ENCODE data around the gene CD274. TPM values are rescaled to one million over a fixed set of nuclear protein-coding genes. Genes with fewer than 3 reads are reported as not detected.

CD274 gene
- total RNA-seq, 1 experiment from 2014 or later: 2.5 TPM

DNA sequence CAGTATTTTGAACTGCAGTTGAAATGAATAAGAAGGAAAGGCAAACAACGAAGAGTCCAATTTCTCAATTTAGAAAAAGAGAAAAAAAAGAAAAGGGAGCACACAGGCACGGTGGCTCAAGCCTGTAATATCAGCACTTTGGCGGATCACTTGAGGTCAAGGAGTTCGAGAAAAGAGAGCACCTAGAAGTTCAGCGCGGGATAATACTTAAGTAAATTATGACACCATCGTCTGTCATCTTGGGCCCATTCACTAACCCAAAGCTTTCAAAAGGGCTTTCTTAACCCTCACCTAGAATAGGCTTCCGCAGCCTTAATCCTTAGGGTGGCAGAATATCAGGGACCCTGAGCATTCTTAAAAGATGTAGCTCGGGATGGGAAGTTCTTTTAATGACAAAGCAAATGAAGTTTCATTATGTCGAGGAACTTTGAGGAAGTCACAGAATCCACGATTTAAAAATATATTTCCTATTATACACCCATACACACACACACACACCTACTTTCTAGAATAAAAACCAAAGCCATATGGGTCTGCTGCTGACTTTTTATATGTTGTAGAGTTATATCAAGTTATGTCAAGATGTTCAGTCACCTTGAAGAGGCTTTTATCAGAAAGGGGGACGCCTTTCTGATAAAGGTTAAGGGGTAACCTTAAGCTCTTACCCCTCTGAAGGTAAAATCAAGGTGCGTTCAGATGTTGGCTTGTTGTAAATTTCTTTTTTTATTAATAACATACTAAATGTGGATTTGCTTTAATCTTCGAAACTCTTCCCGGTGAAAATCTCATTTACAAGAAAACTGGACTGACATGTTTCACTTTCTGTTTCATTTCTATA, 602 bp upstream of the CD274 start:
- Histone ChIP-seq H2AFZ (ENCODE audit: low read depth, low read length, poor library complexity, severe bottlenecking) (peak overlapping the region; percentile 93), H3K9ac (ENCODE audit: low read length) (peak overlapping the region; percentile 51), H3K27me3 (ENCODE audit: insufficient read depth, low read length) (no peaks in the 10 kb centered on the region), H3K9me3 (ENCODE audit: control insufficient read depth in 1 of 2, insufficient read depth in 1 of 2, low read depth in 1 of 2, low read length in 2 of 2) (no peaks in the 10 kb centered on the region), H3K4me1 (ENCODE audit: control insufficient read depth in 1 of 2, insufficient read depth in 2 of 2, low read length in 2 of 2) (peaks cover 7 to 32% of the 10 kb centered on the region in 2 experiments), H3K27ac (ENCODE audit: low read depth, low read length) (no peak overlapping the region), H3K36me3 (ENCODE audit: control insufficient read depth in 1 of 2, insufficient read depth in 2 of 2, low read length in 2 of 2) (no peaks in the 10 kb centered on the region), H3K9me2 (ENCODE audit: insufficient read depth) (no peaks in the 10 kb centered on the region), H3K79me2 (ENCODE audit: insufficient read depth, low read length) (no peaks in the 10 kb centered on the region), H3K4me2 (ENCODE audit: low read length) (peak overlapping the region; percentile 81), H4K20me1 (ENCODE audit: insufficient read depth) (no peaks in the 10 kb centered on the region), H3K4me3 (replicated peaks in 1 of 2; ENCODE audit: low read depth in 1 of 2, low read length in 2 of 2) (peak overlapping the region; percentile 51 to 65)
- CTCF ChIA-PET: interaction anchor here (0.7 to 1.6 kb wide), 12 partner anchors 8 to 263 kb away, joined by 3 to 9 read pairs (median 5); no protein-coding TSS in a partner anchor
- POLR2A ChIA-PET: interaction anchor here (0.6 to 2.0 kb wide), 7 partner anchors 7 to 179 kb away, joined by 3 to 7 read pairs (median 4); partner anchors contain the start of genes PLGRKT and RIC1
- RAD21 ChIA-PET (ENCODE audit: low non-redundant PET in 1 of 2, low total read pairs in 2 of 2, uncharacterized antibody in 2 of 2, unreplicated experiment in 2 of 2): interaction anchor here in 1 of 2 experiments (1.1 kb wide), 1 partner anchor 151 kb away, joined by 4 read pairs; no protein-coding TSS in a partner anchor
- DNase-seq (ENCODE audit: low read depth, low spot score): no peak
- intact Hi-C loops (cut with micrococcal nuclease): loop anchor here (5.0 to 10.0 kb wide), 4 partner anchors 63 to 845 kb away; partner anchors contain the start of gene PDCD1LG2
- BruUV-seq (replicated peaks): no TSS peak
- ATAC-seq: peak; percentile 2
- no peak for TF ChIP-seq EZH2phosphoT487 (IDR thresholded peaks at IDR 0.05; ENCODE audit: borderline replicate concordance)
- no peak for TF ChIP-seq POLR2AphosphoS5 (IDR thresholded peaks at IDR 0.05; ENCODE audit: low read depth, low read length)
- TF ChIP-seq POLR2A (IDR thresholded peaks at IDR 0.05; ENCODE audit: borderline replicate concordance, extremely low read depth, insufficient read depth, insufficient read length): no peak
- TF ChIP-seq ELF1 (IDR thresholded peaks at IDR 0.05; ENCODE audit: borderline replicate concordance, low read depth): no peak
- TF ChIP-seq FOSL1 (IDR thresholded peaks at IDR 0.05; ENCODE audit: low read depth): no peak
- no peak for TF ChIP-seq ZNF274 (IDR thresholded peaks at IDR 0.05; ENCODE audit: low read depth, low read length)
- TF ChIP-seq, protein P1, sequence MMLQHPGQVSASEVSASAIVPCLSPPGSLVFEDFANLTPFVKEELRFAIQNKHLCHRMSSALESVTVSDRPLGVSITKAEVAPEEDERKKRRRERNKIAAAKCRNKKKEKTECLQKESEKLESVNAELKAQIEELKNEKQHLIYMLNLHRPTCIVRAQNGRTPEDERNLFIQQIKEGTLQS (IDR thresholded peaks at IDR 0.05): no peak
- no peak for TF ChIP-seq CEBPB (IDR thresholded peaks at IDR 0.05; ENCODE audit: low read depth)
- no peak for TF ChIP-seq SP1 (IDR thresholded peaks at IDR 0.05; ENCODE audit: low read depth)
- TF ChIP-seq EGR1 (IDR thresholded peaks at IDR 0.05; ENCODE audit: low read depth): no peak
- no peak for TF ChIP-seq TCF7L2 (IDR thresholded peaks at IDR 0.05; ENCODE audit: borderline replicate concordance, extremely low read depth, insufficient read depth, insufficient read length)
- no peak for TF ChIP-seq MAX (IDR thresholded peaks at IDR 0.05)
- TF ChIP-seq JUND (IDR thresholded peaks at IDR 0.05): no peak
- TF ChIP-seq, protein P2, sequence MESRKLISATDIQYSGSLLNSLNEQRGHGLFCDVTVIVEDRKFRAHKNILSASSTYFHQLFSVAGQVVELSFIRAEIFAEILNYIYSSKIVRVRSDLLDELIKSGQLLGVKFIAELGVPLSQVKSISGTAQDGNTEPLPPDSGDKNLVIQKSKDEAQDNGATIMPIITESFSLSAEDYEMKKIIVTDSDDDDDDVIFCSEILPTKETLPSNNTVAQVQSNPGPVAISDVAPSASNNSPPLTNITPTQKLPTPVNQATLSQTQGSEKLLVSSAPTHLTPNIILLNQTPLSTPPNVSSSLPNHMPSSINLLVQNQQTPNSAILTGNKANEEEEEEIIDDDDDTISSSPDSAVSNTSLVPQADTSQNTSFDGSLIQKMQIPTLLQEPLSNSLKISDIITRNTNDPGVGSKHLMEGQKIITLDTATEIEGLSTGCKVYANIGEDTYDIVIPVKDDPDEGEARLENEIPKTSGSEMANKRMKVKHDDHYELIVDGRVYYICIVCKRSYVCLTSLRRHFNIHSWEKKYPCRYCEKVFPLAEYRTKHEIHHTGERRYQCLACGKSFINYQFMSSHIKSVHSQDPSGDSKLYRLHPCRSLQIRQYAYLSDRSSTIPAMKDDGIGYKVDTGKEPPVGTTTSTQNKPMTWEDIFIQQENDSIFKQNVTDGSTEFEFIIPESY (IDR thresholded peaks at IDR 0.05; ENCODE audit: extremely low read depth, insufficient replicate concordance, low read length): no peak
- no peak for TF ChIP-seq CTCF (IDR thresholded peaks at IDR 0.05 in 2 of 3, conservative IDR thresholded peaks at IDR 0.05 in 1 of 3; ENCODE audit: borderline replicate concordance in 1 of 3, insufficient read depth in 1 of 3, low read depth in 2 of 3, low read length in 2 of 3)
